Hepatocyte (in vitro differentiated cells): ENCODE data around the gene MINK1. TPM values are rescaled to one million over a fixed set of nuclear protein-coding genes. Genes with fewer than 3 reads are reported as not detected.

Source experiments
- DNase-seq: peaks from one replicate; pipeline ENCODE4 v3.0.0-alpha.2; 2016; ENCODE audit warnings: low spot score
- H2AFZ ChIP-seq: fragments of 200-600 bp; sonication (generic); 2 replicates; pipeline ENCODE4 v1.6.0; 2016; ENCODE audit warnings: antibody characterized with exemption, mild to moderate bottlenecking
- H3K27ac ChIP-seq: fragments of 200-600 bp; sonication (generic); 2 replicates; pipeline ENCODE4 v1.5.1; 2016; ENCODE audit warnings: mild to moderate bottlenecking
- H3K27me3 ChIP-seq: fragments of 200-600 bp; sonication (generic); 2 replicates; pipeline ENCODE4 v1.6.1; 2016
- H3K36me3 ChIP-seq: fragments of 200-600 bp; sonication (generic); replicated peaks from 2 replicates; pipeline ENCODE4 v1.5.1; 2016; ENCODE audit warnings: low read depth; ENCODE audit not compliant: insufficient read depth
- H3K4me1 ChIP-seq: fragments of 200-600 bp; sonication (generic); 2 replicates; pipeline ENCODE4 v1.5.1; 2016; ENCODE audit warnings: mild to moderate bottlenecking, moderate library complexity; ENCODE audit not compliant: insufficient read depth
- H3K4me2 ChIP-seq: fragments of 200-600 bp; sonication (generic); 2 replicates; pipeline ENCODE4 v1.6.0; 2016
- H3K4me3 ChIP-seq: fragments of 200-600 bp; sonication (generic); 2 replicates; pipeline ENCODE4 v1.5.1; 2016; ENCODE audit warnings: mild to moderate bottlenecking
- H3K79me2 ChIP-seq: fragments of 200-600 bp; sonication (generic); 2 replicates; pipeline ENCODE4 v1.6.0; 2017; ENCODE audit warnings: mild to moderate bottlenecking
- H3K9me2 ChIP-seq: fragments of 200-600 bp; sonication (generic); replicated peaks from 2 replicates; pipeline ENCODE4 v1.6.0; 2017; ENCODE audit warnings: mild to moderate bottlenecking; ENCODE audit not compliant: insufficient read depth
- H3K9me3 ChIP-seq: fragments of 200-600 bp; sonication (generic); 2 replicates; pipeline ENCODE4 v1.5.1; 2016; ENCODE audit warnings: low read depth, mild to moderate bottlenecking
- H4K20me1 ChIP-seq: fragments of 200-600 bp; sonication (generic); 2 replicates; pipeline ENCODE4 v1.6.0; 2016; ENCODE audit warnings: mild to moderate bottlenecking; ENCODE audit not compliant: insufficient read depth, poor library complexity, severe bottlenecking
- CTCF ChIP-seq: fragments of 200-600 bp; sonication (generic); IDR thresholded peaks from 2 replicates; pipeline ENCODE4 v1.5.1; 2016; ENCODE audit warnings: antibody characterized with exemption, mild to moderate bottlenecking; ENCODE audit not compliant: poor library complexity
- EZH2 ChIP-seq: fragments of 200-600 bp; sonication (generic); IDR thresholded peaks from 2 replicates; pipeline ENCODE4 v1.6.1; 2016; ENCODE audit warnings: antibody characterized with exemption, mild to moderate bottlenecking, borderline replicate concordance
- EZH2phosphoT487 ChIP-seq: fragments of 200-600 bp; sonication (generic); IDR thresholded peaks from one replicate; pipeline ENCODE4 v1.6.1; 2018; ENCODE audit warnings: antibody characterized with exemption, mild to moderate bottlenecking, low read depth, moderate library complexity; ENCODE audit not compliant: unreplicated experiment, severe bottlenecking
- WGBS: methylation state at CpG from one replicate; pipeline ENCODE4 v1.1.6; 2016; ENCODE audit warnings: low lambda C conversion rate; ENCODE audit errors: missing lambda C conversion rate; 5-methylcytosine and 5-hydroxymethylcytosine counted together
- polyA plus RNA-seq: library from polyadenylated mRNA; unstranded; fragments of >200 nt; fragmentation: Nextera tagmentation; extraction: Ambion mirVana; gene quantifications from 2 replicates; pipeline ENCODE4 v1.2.1, GENCODE V29; 2016
- total RNA-seq: library from RNA; depleted of rRNA; stranded (reverse); fragments of >200 nt; gene quantifications from 2 replicates; pipeline ENCODE4 v1.2.3, GENCODE V29; 2014

Gene MINK1
- total and polyA plus RNA-seq, 2 experiments from 2014 or later: 39.7 to 45.3 TPM

GRCh38 chr17:4899341-4900230 lies 66.4 kb downstream of the MINK1 start, which contains the start of gene C17orf107:
Gene C17orf107 (plus strand): TSS chr17:4899536. CDS start chr17:4899763, 227 bp downstream.
- Histone ChIP-seq H3K4me3 (peak within 1 kb of the TSS; percentile 70), H3K79me2 (no peaks in the 10 kb centered on the region), H3K4me1 (peaks cover 7% of the 10 kb centered on the region), H3K27me3 (no peaks in the 10 kb centered on the region), H3K4me2 (peak within 1 kb of the TSS; percentile 95), H3K27ac (peak within 1 kb of the TSS; percentile 47), H2AFZ (peak within 1 kb of the TSS; percentile 87), H3K9me3 (no peaks in the 10 kb centered on the region), H3K9me2 (no peaks in the 10 kb centered on the region), H3K36me3 (no peaks in the 10 kb centered on the region), H4K20me1 (no peaks in the 10 kb centered on the region)
- no peak for TF ChIP-seq EZH2
- TF ChIP-seq CTCF: no peak
- no peak for TF ChIP-seq EZH2phosphoT487
- peak; percentile 94 for DNase-seq
- WGBS: 28% methylated on average over 40 of the region's 60 CpGs

- Histone ChIP-seq H3K9me2 (no peaks in the 10 kb centered on the region), H3K4me2 (peak overlapping the region; percentile 95), H3K27me3 (no peaks in the 10 kb centered on the region), H3K4me3 (peak overlapping the region; percentile 70), H3K36me3 (no peaks in the 10 kb centered on the region), H3K4me1 (peaks cover 7% of the 10 kb centered on the region), H2AFZ (no peak overlapping the region), H4K20me1 (no peaks in the 10 kb centered on the region), H3K27ac (no peak overlapping the region), H3K79me2 (no peaks in the 10 kb centered on the region), H3K9me3 (no peaks in the 10 kb centered on the region)
- no peak for TF ChIP-seq EZH2
- no peak for TF ChIP-seq CTCF
- TF ChIP-seq EZH2phosphoT487: no peak
- WGBS: 67% methylated on average over 64 of the region's 65 CpGs
- DNase-seq: no peak
Measured at GRCh38 chr17:4900231-4901107, 67.3 kb downstream of the MINK1 start.

GRCh38 chr17:4901108-4901647 lies 68.0 kb downstream of the MINK1 start:
- Histone ChIP-seq H3K4me2 (no peak overlapping the region), H3K4me3 (no peak overlapping the region), H3K27me3 (no peaks in the 10 kb centered on the region), H4K20me1 (no peaks in the 10 kb centered on the region), H2AFZ (no peak overlapping the region), H3K9me2 (no peaks in the 10 kb centered on the region), H3K79me2 (no peaks in the 10 kb centered on the region), H3K9me3 (no peaks in the 10 kb centered on the region), H3K27ac (no peak overlapping the region), H3K4me1 (peaks cover 7% of the 10 kb centered on the region), H3K36me3 (no peaks in the 10 kb centered on the region)
- 93% methylated on average over 37 of the region's 37 CpGs for WGBS
- TF ChIP-seq EZH2phosphoT487: no peak
- TF ChIP-seq CTCF: no peak
- TF ChIP-seq EZH2: no peak
- DNase-seq: no peak
